HCT116 (cell line): Measurements from ENCODE around the gene SIPA1L3. TPM values are rescaled to one million over a fixed set of nuclear protein-coding genes. Genes with fewer than 3 reads are reported as not detected.

ENCODE experiments used
- ATAC-seq: fragments of 200-7000 bp; cut with Tn5 transposase; 2 replicates; pipeline ENCODE4 v1.9.1; 2020; ENCODE audit warnings: mild to moderate bottlenecking, moderate library complexity
- BruUV-seq: library from RNA; stranded (reverse); fragments of 400-500 nt; replicated peaks from 2 replicates; lab custom pipeline; 2021; lab: Mats Ljungman, UMichigan
- CTCF ChIA-PET: fragments of 300-600 bp; sonication (Branson Sonifier 250); formaldehyde crosslinking; loops from one replicate; lab custom pipeline; 2021; ENCODE audit warnings: antibody characterized with exemption; lab: Charles Lee
- POLR2A ChIA-PET: fragments of 300-600, 350-600 bp; sonication (Branson Sonifier 250); formaldehyde crosslinking; loops from one replicate; lab custom pipeline; 2021; ENCODE audit warnings: antibody characterized with exemption; lab: Charles Lee
- RAD21 ChIA-PET, 2 experiments: fragments of 300-600 bp; sonication (Branson Sonifier 250); formaldehyde crosslinking; loops; one replicate each; lab custom pipeline; 2023; ENCODE audit warnings: low total read pairs in 2 of 2; ENCODE audit not compliant: uncharacterized antibody in 2 of 2, unreplicated experiment in 2 of 2, low non-redundant PET in 1 of 2; lab: Charles Lee
- DNase-seq: peaks from one replicate; pipeline ENCODE4 v3.0.0-alpha.2; 2010; ENCODE audit warnings: low read depth, low spot score
- H2AFZ ChIP-seq: fragments of 200-600 bp; shearing (Covaris generic), sonication (generic); 2 replicates; pipeline ENCODE4 v1.6.1; 2017; ENCODE audit warnings: low read depth, mixed run types, mixed read lengths, antibody characterized with exemption, low read length; ENCODE audit not compliant: poor library complexity, severe bottlenecking
- H3K27ac ChIP-seq: 2 replicates; pipeline ENCODE4 v1.5.1; 2012; ENCODE audit warnings: low read depth, low read length
- H3K27me3 ChIP-seq: fragments of 200-600 bp; sonication (generic); 2 replicates; pipeline ENCODE4 v1.6.1; 2016; ENCODE audit warnings: mixed run types, low read length, mixed read lengths; ENCODE audit not compliant: insufficient read depth
- H3K36me3 ChIP-seq, 2 experiments: fragments of 200-500 bp in 1 of 2; fragments of 200-600 bp in 1 of 2; sonication (Bioruptor generic) in 1 of 2; sonication (generic) in 1 of 2; 2 replicates each; pipeline versions ENCODE4 v1.5.1 to v1.6.1; 2014 to 2016; ENCODE audit warnings: low read length in 2 of 2, inconsistent platforms in 1 of 2, mixed read lengths in 1 of 2, mixed run types in 1 of 2; ENCODE audit not compliant: insufficient read depth in 2 of 2, control insufficient read depth in 1 of 2
- H3K4me1 ChIP-seq, 2 experiments: fragments of 200-600 bp in 1 of 2; sonication (generic) in 1 of 2; 2 replicates each; pipeline versions ENCODE4 v1.5.1 to v1.6.1; 2012 to 2017; ENCODE audit warnings: low read length in 2 of 2, inconsistent platforms in 1 of 2, mild to moderate bottlenecking in 1 of 2, mixed read lengths in 1 of 2, mixed run types in 1 of 2, moderate library complexity in 1 of 2; ENCODE audit not compliant: insufficient read depth in 2 of 2, control insufficient read depth in 1 of 2
- H3K4me2 ChIP-seq: fragments of 200-600 bp; sonication (generic); 2 replicates; pipeline ENCODE4 v1.6.1; 2017; ENCODE audit warnings: mixed run types, low read length, mixed read lengths
- H3K4me3 ChIP-seq, 2 experiments: fragments of 200-600 bp in 1 of 2; sonication (generic) in 1 of 2; replicated peaks in 1 of 2; 2 replicates each; pipeline ENCODE4 v1.5.1; 2011 to 2016; ENCODE audit warnings: low read length in 2 of 2, control low read depth in 1 of 2, low read depth in 1 of 2, mild to moderate bottlenecking in 1 of 2, mixed read lengths in 1 of 2, mixed run types in 1 of 2
- H3K79me2 ChIP-seq: fragments of 200-600 bp; sonication (generic); 2 replicates; pipeline ENCODE4 v1.6.1; 2017; ENCODE audit warnings: mild to moderate bottlenecking, mixed run types, low read length, moderate library complexity, mixed read lengths; ENCODE audit not compliant: insufficient read depth
- H3K9ac ChIP-seq: fragments of 200-600 bp; sonication (generic); 2 replicates; pipeline ENCODE4 v1.6.1; 2016; ENCODE audit warnings: low read length, mixed read lengths
- H3K9me2 ChIP-seq: fragments of 200-600 bp; sonication (generic), shearing (Covaris generic); 2 replicates; pipeline ENCODE4 v1.6.1; 2017; ENCODE audit warnings: mixed run types, mild to moderate bottlenecking, moderate library complexity; ENCODE audit not compliant: insufficient read depth
- H3K9me3 ChIP-seq, 2 experiments: fragments of 200-500 bp in 1 of 2; fragments of 200-600 bp in 1 of 2; sonication (Bioruptor generic) in 1 of 2; sonication (generic) in 1 of 2; 2 replicates each; pipeline ENCODE4 v1.6.1; 2014 to 2017; ENCODE audit warnings: low read length in 2 of 2, mixed read lengths in 2 of 2, inconsistent platforms in 1 of 2, low read depth in 1 of 2, mild to moderate bottlenecking in 1 of 2, mixed run types in 1 of 2, moderate library complexity in 1 of 2; ENCODE audit not compliant: control insufficient read depth in 1 of 2, insufficient read depth in 1 of 2
- H4K20me1 ChIP-seq: fragments of 200-600 bp; sonication (generic), shearing (Covaris generic); 2 replicates; pipeline ENCODE4 v1.6.1; 2017; ENCODE audit warnings: mixed run types, mild to moderate bottlenecking, moderate library complexity; ENCODE audit not compliant: insufficient read depth
- EGR1 ChIP-seq: IDR thresholded peaks from 2 replicates; pipeline ENCODE4 v1.6.1; 2012; ENCODE audit warnings: low read depth
- ELF1 ChIP-seq: IDR thresholded peaks from 2 replicates; pipeline ENCODE4 v1.6.1; 2012; ENCODE audit warnings: low read depth, borderline replicate concordance
- EZH2phosphoT487 ChIP-seq: fragments of 200-600 bp; IDR thresholded peaks from 2 replicates; pipeline ENCODE4 v1.6.1; 2018; ENCODE audit warnings: antibody characterized with exemption, borderline replicate concordance
- FOSL1 ChIP-seq: IDR thresholded peaks from 2 replicates; pipeline ENCODE4 v1.6.1; 2012; ENCODE audit warnings: low read depth
- REST ChIP-seq: IDR thresholded peaks from 2 replicates; pipeline ENCODE4 v1.6.1; 2012; ENCODE audit warnings: low read depth
- intact Hi-C: fragments of 100-400 bp; cut with micrococcal nuclease; formaldehyde crosslinking; loops from 2 replicates; pipeline ENCODE4 v1.10.0; 2022
- total RNA-seq: library from RNA; stranded (reverse); gene quantifications from one replicate; pipeline ENCODE4 v1.2.1, GENCODE V29; 2021; ENCODE audit not compliant: unreplicated experiment

SIPA1L3 gene
- total RNA-seq, 1 experiment from 2014 or later: 41.8 TPM

GRCh38 chr19:38023671-38024541, 116.9 kb downstream of the SIPA1L3 start:
- TF ChIP-seq REST (no peak), ELF1 (no peak), EGR1 (no peak), FOSL1 (no peak), EZH2phosphoT487 (no peak)
- TF ChIP-seq, all 23 proteins: peak for 0
- H3K79me2 ChIP-seq: peaks cover 30% of the 10 kb centered on the region; the same call in 1 of the 2 replicates
- intact Hi-C loops: no loop called here
- H3K4me2 ChIP-seq: no peak overlapping the region
- H3K36me3 ChIP-seq: no peaks in the 10 kb centered on the region
- ChIA-PET CTCF (no interaction called here), RAD21 (no interaction called here), POLR2A (interaction anchor here (1.0 kb wide), 1 partner anchor 19 kb away, joined by 3 read pairs; no protein-coding TSS in a partner anchor)
- DNase-seq: no peak
- no TSS peak for BruUV-seq
- no peak overlapping the region for H2AFZ ChIP-seq
- H3K9ac ChIP-seq: no peak overlapping the region
- no peak overlapping the region for H3K27ac ChIP-seq
- no peaks in the 10 kb centered on the region for H3K27me3 ChIP-seq
- H3K9me2 ChIP-seq: no peaks in the 10 kb centered on the region
- H4K20me1 ChIP-seq: no peaks in the 10 kb centered on the region
- no peak for ATAC-seq
- no peak overlapping the region for H3K4me3 ChIP-seq
- peaks cover 0 to 14% of the 10 kb centered on the region in 2 experiments; a peak in 1 of 4 replicates for H3K4me1 ChIP-seq
- no peaks in the 10 kb centered on the region for H3K9me3 ChIP-seq
